DOHH2 (cell line): ENCODE measurements around the gene RGS3.

Source experiments
- EZH2phosphoT487 ChIP-seq: fragments of 200-600 bp; sonication (generic); IDR thresholded peaks from 2 replicates; pipeline ENCODE4 v1.6.1; 2017; ENCODE audit warnings: borderline replicate concordance, mild to moderate bottlenecking, antibody characterized with exemption, low read length, moderate library complexity, mixed read lengths
- TF ChIP-seq, protein P1 (sequence below): fragments of 200-600 bp; sonication (generic); IDR thresholded peaks from one replicate; pipeline ENCODE4 v1.5.1; 2014; ENCODE audit warnings: antibody characterized with exemption, mild to moderate bottlenecking, low read depth, low read length; ENCODE audit not compliant: poor library complexity, severe bottlenecking

DNA sequence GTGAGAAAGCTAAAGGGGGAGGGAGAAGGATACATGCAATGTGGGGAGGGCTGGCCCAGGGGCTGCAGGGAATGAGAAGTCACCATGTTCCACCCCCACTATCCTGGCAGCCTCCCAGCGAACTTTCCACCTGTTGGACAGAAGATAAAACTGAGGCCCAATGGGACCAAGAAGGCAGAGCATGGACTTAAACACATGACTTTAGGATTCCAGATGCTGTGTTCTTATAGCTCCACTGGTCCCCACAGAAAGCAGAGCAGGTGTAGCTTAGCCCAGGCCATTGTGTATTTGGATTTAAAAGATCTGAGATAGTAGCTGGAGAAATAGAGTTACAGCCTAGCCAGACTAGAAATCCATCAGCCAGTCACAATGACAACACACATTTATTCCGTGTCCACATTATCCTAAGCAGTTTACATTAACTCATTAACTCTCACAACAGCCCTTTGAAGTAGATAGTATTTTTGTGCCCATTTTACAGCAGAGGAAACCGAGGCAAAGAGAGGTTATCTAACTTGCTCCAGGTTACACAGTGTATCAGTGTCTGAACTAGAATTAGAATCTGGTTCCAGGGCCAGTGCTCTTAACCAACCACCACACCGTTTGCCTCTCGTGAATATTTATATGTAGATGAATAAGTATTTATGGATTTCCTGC lies 121.0 kb downstream of the RGS3 start:
- TF ChIP-seq, protein P1, sequence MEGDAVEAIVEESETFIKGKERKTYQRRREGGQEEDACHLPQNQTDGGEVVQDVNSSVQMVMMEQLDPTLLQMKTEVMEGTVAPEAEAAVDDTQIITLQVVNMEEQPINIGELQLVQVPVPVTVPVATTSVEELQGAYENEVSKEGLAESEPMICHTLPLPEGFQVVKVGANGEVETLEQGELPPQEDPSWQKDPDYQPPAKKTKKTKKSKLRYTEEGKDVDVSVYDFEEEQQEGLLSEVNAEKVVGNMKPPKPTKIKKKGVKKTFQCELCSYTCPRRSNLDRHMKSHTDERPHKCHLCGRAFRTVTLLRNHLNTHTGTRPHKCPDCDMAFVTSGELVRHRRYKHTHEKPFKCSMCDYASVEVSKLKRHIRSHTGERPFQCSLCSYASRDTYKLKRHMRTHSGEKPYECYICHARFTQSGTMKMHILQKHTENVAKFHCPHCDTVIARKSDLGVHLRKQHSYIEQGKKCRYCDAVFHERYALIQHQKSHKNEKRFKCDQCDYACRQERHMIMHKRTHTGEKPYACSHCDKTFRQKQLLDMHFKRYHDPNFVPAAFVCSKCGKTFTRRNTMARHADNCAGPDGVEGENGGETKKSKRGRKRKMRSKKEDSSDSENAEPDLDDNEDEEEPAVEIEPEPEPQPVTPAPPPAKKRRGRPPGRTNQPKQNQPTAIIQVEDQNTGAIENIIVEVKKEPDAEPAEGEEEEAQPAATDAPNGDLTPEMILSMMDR = no peak
- TF ChIP-seq EZH2phosphoT487 = no peak
